ENCODE data around the gene USH2A.

The USH2A gene

DNA sequence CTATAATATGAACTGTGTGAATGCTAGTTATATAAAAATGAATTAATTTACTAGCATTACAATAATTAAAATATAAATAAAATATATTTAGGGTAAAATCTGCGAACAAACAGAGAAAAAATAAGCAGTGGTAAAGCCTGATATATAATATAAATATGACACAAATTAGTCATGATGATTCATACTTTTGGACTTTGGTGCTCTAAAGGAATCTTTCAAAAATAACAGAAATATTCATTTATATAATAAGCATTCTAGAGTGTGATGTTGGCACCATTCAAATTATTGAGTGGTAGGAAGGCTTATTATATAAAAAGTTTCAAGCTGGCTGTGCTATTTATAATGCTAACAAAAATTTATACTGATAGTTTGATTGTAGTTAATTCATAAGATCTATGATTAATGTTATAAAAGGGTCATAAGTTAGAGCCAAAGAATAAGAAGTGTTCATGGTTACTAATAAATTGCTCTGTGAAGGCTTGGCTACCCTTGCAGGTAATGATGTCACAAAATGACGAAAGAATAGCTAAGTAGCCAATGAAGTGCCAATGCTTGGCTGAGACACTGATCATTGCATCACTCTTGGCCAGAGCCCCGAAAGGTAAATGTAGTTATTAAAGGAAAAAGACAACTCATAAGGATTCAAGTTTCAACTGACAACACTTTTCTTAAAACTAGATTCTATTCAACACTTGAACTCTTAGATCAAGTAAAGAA lies 108.7 kb downstream of the USH2A start:
- DNase-seq: no peak
- no peak overlapping the region for H3K27ac ChIP-seq (ENCODE audit: low read length)

DNA sequence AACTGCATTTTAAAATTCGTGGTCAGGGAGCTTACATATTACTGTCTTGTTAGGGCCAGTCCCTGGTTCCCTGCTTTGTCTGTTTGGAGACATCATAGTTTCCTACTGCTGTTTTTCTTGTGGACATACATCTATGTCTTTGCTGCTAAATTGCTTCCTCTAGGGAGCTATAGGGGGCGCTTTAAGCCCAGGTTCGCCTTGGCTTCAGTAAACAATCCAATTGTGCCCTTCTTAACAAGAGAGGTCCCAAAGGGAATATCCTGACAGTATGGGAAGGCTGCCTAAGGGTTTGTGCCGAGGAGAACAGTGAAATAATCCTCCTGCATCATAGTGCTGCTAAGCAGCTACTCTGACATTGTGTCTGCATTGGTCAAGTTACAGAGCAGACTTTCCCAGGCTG lies 112.5 kb downstream of the USH2A start:
- Histone ChIP-seq H3K9ac (ENCODE audit: low read length) (no peak overlapping the region), H3K9me2 (replicated peaks; ENCODE audit: insufficient read depth, low read length) (no peaks in the 10 kb centered on the region), H3K36me3 (replicated peaks; ENCODE audit: insufficient read depth, low read length) (no peaks in the 10 kb centered on the region), H3K4me2 (ENCODE audit: low read depth, low read length) (no peak overlapping the region), H3K27ac (ENCODE audit: low read length) (no peak overlapping the region), H3F3A (ENCODE audit: insufficient read depth, low read length) (no peaks in the 10 kb centered on the region), H4K20me1 (ENCODE audit: insufficient read depth, low read length) (no peaks in the 10 kb centered on the region), H3K4me1 (ENCODE audit: low read length) (no peaks in the 10 kb centered on the region), H3K4me3 (ENCODE audit: low read length) (no peak overlapping the region), H3K79me2 (ENCODE audit: low read length) (no peaks in the 10 kb centered on the region), H3K9me3 (replicated peaks; ENCODE audit: insufficient read depth, low read length) (no peaks in the 10 kb centered on the region), H3K27me3 (replicated peaks; ENCODE audit: insufficient read depth, low read length) (no peaks in the 10 kb centered on the region), H2AFZ (ENCODE audit: low read length) (no peak overlapping the region)
- TF ChIP-seq CTCF (IDR thresholded peaks at IDR 0.05; ENCODE audit: low read length) (peak; percentile 71), EZH2 (optimal IDR thresholded peaks at IDR 0.05; ENCODE audit: low read depth, low read length) (no peak)
- peak; percentile 39 for DNase-seq

More for the DNA sequence above, 108.7 kb downstream of the USH2A start:
- Histone ChIP-seq H3K27me3 (replicated peaks; ENCODE audit: insufficient read depth, low read length) (no peaks in the 10 kb centered on the region), H4K20me1 (ENCODE audit: insufficient read depth, low read length) (no peaks in the 10 kb centered on the region), H3K36me3 (replicated peaks; ENCODE audit: insufficient read depth, low read length) (no peaks in the 10 kb centered on the region), H3K4me2 (ENCODE audit: low read depth, low read length) (no peak overlapping the region), H3K4me3 (ENCODE audit: low read length) (no peak overlapping the region), H3K79me2 (ENCODE audit: low read length) (no peaks in the 10 kb centered on the region), H3K9ac (ENCODE audit: low read length) (no peak overlapping the region), H3F3A (ENCODE audit: insufficient read depth, low read length) (no peaks in the 10 kb centered on the region), H3K9me2 (replicated peaks; ENCODE audit: insufficient read depth, low read length) (no peaks in the 10 kb centered on the region), H2AFZ (ENCODE audit: low read length) (no peak overlapping the region), H3K4me1 (ENCODE audit: low read length) (no peaks in the 10 kb centered on the region), H3K9me3 (replicated peaks; ENCODE audit: insufficient read depth, low read length) (no peaks in the 10 kb centered on the region)
- TF ChIP-seq EZH2 (optimal IDR thresholded peaks at IDR 0.05; ENCODE audit: low read depth, low read length): no peak

DNA sequence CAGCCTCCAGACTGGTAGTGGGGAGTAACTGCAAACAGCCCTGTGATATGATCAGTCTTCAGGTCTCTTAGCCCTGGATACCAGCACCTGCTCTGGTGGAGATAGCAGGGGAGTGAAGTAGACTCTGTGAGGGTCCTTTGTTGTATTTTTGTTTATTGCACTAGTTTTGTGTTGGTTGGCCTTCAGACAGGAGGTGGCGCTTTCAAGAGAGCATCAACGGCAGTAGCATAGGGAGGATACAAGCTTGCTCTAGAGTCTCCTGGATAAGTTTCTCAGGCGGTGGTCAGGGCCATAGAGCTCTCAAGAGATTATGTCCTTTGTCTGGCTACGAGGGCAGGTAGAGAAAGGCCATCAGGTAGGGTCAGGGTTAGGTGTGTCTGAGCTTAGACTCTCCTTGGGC lies 116.4 kb downstream of the USH2A start:
- DNase-seq: no peak
- H3K27ac ChIP-seq (ENCODE audit: low read length): no peak overlapping the region
- H3K9ac ChIP-seq (ENCODE audit: low read length): no peak overlapping the region
- no peaks in the 10 kb centered on the region for H3K4me1 ChIP-seq (ENCODE audit: low read length)
- no peak for TF ChIP-seq EZH2phosphoT487 (IDR thresholded peaks at IDR 0.05; ENCODE audit: low read length)
- 0 out of 2 replicates have a peak, but pooled peaks have one; percentile 7 for TF ChIP-seq CTCF (IDR thresholded peaks at IDR 0.05; ENCODE audit: low read length)
- no peak for TF ChIP-seq EZH2 (optimal IDR thresholded peaks at IDR 0.05; ENCODE audit: low read depth, low read length)
- no peaks in the 10 kb centered on the region for H3K9me3 ChIP-seq (replicated peaks; ENCODE audit: insufficient read depth, low read length)
- no peaks in the 10 kb centered on the region for H3K36me3 ChIP-seq (replicated peaks; ENCODE audit: insufficient read depth, low read length)
- no peaks in the 10 kb centered on the region for H4K20me1 ChIP-seq (ENCODE audit: insufficient read depth, low read length)
- H3F3A ChIP-seq (ENCODE audit: insufficient read depth, low read length): no peaks in the 10 kb centered on the region
- no peaks in the 10 kb centered on the region for H3K27me3 ChIP-seq (replicated peaks; ENCODE audit: insufficient read depth, low read length)
- no peaks in the 10 kb centered on the region for H3K79me2 ChIP-seq (ENCODE audit: low read length)
- no peak overlapping the region for H3K4me2 ChIP-seq (ENCODE audit: low read depth, low read length)
- no peak overlapping the region for H2AFZ ChIP-seq (ENCODE audit: low read length)
- H3K4me3 ChIP-seq (ENCODE audit: low read length): no peak overlapping the region
- H3K9me2 ChIP-seq (replicated peaks; ENCODE audit: insufficient read depth, low read length): no peaks in the 10 kb centered on the region

- H3K9me3 ChIP-seq (replicated peaks; ENCODE audit: insufficient read depth, low read length): no peaks in the 10 kb centered on the region
- TF ChIP-seq EZH2phosphoT487 (IDR thresholded peaks at IDR 0.05; ENCODE audit: low read length) (no peak), CTCF (IDR thresholded peaks at IDR 0.05; ENCODE audit: low read length) (no peak), EZH2 (optimal IDR thresholded peaks at IDR 0.05; ENCODE audit: low read depth, low read length) (no peak)
- H3K36me3 ChIP-seq (replicated peaks; ENCODE audit: insufficient read depth, low read length): no peaks in the 10 kb centered on the region
- H3K27me3 ChIP-seq (replicated peaks; ENCODE audit: insufficient read depth, low read length): no peaks in the 10 kb centered on the region
- no peaks in the 10 kb centered on the region for H3F3A ChIP-seq (ENCODE audit: insufficient read depth, low read length)
- no peak for DNase-seq
- H3K4me3 ChIP-seq (ENCODE audit: low read length): no peak overlapping the region
- no peak overlapping the region for H2AFZ ChIP-seq (ENCODE audit: low read length)
- no peaks in the 10 kb centered on the region for H3K9me2 ChIP-seq (replicated peaks; ENCODE audit: insufficient read depth, low read length)
- H3K4me2 ChIP-seq (ENCODE audit: low read depth, low read length): no peak overlapping the region
- no peak overlapping the region for H3K9ac ChIP-seq (ENCODE audit: low read length)
- no peaks in the 10 kb centered on the region for H3K4me1 ChIP-seq (ENCODE audit: low read length)
- no peak overlapping the region for H3K27ac ChIP-seq (ENCODE audit: low read length)
- no peaks in the 10 kb centered on the region for H4K20me1 ChIP-seq (ENCODE audit: insufficient read depth, low read length)
- H3K79me2 ChIP-seq (ENCODE audit: low read length): no peaks in the 10 kb centered on the region
Observed at GRCh38 chr1:216303690-216304089, 119.6 kb downstream of the USH2A start.
